Measurements from ENCODE around the gene CERS6.

GRCh38 chr2:168770796-168771195 lies 314.7 kb downstream of the CERS6 start:
- TF ChIP-seq POLR2A (IDR thresholded peaks at IDR 0.05), result no peak
- TF ChIP-seq CTCF (IDR thresholded peaks at IDR 0.05), result no peak
- TF ChIP-seq POLR2AphosphoS5 (IDR thresholded peaks at IDR 0.05; ENCODE audit: insufficient read depth in 1 of 2, low read depth in 1 of 2), result no peak
